Activated CD8-positive, alpha-beta memory T cell treated with anti-CD3 and anti-CD28 coated beads for 1 hour (primary cell): ENCODE data around the gene DAPK1.

ENCODE experiments used
- DNase-seq, 2 donors: peaks; one replicate each; pipeline ENCODE4 v3.0.0-alpha.2; 2020; ENCODE audit warnings: low read depth in 1 of 2; ENCODE audit errors: extremely low read depth in 1 of 2

DAPK1 gene

DNA sequence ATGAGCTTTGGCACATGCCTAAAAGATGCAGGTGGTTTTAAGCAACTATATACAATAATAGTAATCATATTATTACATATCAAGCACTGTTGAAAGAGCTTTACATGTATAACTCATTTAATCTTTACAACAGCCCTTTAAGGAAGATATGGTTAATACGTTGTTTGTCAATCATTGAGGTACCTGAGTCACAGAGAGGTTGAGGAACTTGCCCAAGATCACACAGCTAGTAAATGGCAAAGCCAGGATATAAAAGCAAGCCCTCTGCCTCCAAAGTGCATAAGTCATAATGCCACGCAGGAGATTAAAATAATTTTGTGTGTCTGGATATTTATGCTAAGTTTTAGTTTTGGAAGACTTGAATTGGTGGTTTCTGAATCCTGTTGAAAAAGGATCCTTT, 90.2 kb downstream of the DAPK1 start:
- no peak for DNase-seq

DNA sequence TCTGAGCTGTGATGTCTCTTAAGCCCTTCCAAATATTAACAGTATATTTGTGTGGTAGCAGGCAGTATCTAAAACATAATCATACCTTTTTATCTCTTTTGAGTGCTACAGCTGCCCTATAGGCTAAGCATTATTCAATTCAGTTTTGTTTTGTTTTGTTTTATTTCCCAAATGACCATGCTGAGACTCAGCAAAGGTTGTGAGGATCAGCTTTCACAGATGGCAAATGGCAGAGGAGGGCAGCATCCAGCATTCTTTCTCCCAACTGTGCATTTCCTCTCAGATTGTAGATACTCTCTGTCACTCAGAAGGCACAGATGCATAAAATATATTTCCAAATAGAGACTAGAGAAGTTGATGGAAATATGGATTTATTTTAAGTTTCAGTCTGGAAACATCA, 90.7 kb downstream of the DAPK1 start:
- DNase-seq = no peak

DNA sequence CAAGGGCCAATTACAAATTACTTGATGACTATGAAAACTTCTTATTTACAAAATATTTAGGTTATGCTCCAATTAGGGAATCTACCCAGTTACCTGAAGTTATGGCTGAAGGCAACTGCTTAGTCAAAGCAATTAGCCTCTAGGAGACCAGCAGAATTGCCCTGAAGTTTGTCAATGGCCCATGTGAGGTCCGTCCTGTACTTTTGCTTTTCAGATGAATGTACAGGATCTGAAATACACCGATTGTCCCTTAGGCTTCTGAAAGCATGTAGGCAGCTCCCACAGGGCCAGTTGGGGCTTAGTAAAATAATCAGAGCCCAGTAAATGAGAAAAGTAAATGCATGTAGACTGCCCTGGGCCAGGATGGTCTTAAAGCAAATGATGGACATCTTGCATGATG, 93.3 kb downstream of the DAPK1 start:
- no peak for DNase-seq

DNA sequence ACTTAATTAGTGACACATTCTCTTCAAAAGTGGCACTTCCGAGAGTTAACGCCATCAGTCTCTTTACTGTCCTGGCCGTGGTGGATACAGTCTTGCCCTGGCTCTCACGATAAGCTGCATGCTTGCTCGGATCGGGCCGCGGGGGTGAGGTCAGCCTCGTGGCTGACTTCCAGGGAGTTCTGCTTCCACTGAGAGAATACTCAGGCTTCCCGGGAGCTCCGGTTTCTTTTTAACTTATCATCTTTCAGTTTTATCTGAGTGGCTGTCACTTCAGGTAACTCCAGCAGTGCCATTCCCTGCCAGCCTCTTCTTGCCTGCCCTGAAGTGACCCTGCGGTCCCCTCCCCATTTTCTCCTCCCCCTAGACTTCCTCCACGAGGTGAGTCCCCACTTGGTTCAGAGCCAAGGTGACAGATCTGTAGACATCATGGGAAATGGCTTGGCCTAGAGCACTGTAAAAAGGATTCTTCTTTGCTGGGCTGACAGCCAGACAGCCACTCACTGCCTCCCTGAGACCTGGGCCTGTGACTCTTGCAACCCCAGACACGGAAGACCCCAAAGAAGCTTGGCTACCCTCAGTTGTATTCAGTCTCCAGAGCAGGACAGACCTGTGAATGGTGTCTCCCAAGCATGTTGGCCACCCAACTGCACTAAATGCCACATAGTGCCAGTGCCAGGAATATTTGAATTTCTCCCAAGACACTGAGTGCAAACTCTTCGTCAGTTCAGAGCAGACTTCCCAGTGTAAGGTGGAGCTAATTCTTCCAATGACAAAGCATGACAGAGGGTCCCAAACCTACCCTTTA, 95.1 kb downstream of the DAPK1 start:
- no peak for DNase-seq

DNA sequence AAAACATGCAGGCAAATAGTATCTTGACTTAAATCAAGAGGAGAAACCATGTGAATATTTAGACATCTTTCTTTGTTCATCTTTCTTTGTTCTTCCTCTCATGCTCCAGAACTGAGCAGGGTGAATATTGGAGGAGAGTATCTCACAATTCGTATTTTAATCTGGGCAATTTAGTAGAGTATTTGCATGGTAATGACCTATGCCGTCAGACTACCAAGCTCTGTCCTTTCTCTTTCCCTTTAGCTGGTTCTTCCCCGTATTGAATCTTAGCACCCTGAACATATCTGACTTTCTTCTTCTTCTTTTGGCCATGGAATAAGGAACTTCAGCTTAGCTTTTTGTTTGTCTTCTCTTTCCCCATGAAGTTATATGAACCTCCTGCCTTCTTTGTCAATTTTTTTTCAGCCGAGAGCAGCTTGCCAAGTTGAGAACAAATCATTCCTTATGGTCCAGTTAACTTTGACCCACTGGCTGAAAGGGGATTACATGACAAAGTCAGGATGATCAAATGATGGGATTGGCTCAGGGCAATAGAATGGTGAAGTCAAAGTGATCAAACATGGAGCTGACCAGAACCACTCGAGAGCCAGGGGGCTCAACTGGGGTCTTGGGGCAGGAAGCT, 95.8 kb downstream of the DAPK1 start:
- DNase-seq = no peak

DNA sequence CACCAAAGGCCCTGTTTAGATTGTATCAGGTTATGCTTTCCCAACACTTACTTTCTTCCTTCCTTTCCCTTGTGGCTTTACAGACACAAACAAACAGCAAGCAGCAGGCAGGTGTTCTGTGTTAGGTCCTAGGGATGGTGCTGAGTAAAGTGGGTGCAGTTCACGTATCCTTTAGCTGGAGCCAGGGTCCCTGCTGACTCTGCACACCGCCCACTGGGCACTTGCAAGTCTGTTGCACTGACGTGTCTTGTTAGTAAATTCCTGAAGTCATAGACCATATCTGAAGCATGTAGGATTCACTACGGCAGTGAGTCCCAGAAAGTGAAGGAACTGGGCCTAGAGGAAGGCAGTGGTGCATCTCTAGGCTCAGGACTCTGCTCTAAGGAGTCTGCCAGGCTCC, 96.5 kb downstream of the DAPK1 start:
- DNase-seq = no peak

DNA sequence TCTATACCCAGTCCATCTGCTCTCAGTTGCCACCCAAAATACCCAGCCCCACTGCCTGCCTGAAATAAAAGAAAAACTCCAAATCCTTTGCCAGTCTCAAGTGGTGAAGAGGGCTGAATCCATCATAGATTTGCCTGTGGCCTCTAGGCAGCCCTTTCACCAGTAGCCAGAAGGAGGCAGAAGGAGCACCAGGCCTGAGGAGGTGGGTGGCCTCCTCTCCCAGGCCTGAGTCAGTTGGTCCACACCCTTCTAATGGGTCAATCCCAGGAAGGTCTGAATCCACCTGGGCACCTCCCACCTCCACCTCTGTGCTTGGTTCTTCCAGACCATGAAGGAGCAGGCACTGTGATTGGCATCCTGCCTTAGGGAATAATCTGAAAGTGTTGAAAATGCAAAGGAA, 97.0 kb downstream of the DAPK1 start:
- no peak for DNase-seq

DNA sequence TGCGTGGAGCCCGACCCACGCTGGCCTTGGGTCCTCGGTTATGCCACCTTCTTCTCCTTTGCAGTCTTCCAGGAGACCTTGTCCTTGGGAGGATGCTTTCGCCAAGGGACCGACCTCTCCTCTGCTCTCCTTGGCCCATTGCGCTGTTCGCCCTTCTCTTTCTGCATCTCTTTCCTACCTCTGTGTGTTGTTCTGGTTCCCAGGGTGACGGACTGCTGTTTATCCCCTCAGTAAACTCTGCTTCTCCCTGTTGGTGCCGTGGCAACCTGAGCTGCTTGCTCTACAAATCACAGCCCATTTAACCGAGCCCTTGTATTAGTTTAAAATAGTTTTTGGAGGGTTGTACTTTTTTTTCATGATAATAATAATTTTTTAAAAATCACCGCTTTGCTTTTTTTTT, 97.9 kb downstream of the DAPK1 start:
- DNase-seq = no peak

DNA sequence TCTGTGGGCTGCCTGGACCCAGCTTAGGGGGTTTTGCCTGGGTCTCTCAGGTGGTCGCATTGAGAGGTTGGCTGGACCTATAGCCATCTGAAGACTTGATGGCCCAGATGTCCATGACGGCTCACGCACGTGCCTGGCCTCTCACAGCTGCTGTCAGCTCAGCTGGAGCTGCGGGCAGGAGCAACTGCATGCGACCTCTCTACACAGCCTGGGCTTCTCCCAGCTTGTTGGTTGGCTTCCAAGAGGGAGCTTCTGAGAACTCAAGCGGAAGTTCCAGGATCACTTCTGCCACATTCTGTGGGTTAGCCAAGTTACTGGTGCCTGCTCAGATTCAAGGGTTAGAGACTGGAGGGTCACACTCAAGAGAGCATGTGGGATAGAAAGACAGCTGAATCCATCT, 99.2 kb downstream of the DAPK1 start:
- DNase-seq = no peak

DNA sequence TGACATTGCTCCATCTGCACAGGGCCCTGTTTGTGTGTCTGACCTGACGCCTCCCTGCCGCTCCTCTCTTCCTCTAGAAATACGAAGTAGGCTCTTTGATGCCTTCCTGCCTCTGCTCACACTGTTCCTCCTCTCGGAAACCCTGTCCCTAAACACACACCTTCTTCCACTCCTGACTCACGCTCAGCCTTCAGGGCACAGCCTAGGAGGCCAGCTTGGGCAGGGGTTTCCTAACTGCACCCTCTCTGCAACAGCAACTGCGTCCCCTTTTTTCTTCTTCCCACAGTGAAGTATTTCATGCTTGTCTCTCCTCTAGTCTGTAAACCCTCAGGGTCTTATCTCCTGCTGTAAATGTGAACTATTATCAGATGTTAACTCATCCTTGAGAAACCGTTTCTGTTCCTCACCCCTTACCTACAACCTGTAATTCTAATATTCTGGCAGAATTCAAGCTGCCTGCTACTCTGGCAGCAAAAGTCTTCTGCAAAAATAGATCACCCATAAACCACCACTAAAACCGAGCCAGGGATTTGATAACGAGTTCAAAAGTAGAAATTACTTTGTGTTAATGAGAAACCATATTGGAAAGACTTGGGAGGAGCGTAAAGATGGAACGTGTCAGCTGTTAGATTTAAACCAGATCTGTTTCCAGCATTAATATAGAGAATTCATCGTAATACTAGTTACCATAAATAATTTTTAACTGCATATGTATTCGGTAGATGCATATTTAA, 100.2 kb downstream of the DAPK1 start:
- DNase-seq = no peak

DNA sequence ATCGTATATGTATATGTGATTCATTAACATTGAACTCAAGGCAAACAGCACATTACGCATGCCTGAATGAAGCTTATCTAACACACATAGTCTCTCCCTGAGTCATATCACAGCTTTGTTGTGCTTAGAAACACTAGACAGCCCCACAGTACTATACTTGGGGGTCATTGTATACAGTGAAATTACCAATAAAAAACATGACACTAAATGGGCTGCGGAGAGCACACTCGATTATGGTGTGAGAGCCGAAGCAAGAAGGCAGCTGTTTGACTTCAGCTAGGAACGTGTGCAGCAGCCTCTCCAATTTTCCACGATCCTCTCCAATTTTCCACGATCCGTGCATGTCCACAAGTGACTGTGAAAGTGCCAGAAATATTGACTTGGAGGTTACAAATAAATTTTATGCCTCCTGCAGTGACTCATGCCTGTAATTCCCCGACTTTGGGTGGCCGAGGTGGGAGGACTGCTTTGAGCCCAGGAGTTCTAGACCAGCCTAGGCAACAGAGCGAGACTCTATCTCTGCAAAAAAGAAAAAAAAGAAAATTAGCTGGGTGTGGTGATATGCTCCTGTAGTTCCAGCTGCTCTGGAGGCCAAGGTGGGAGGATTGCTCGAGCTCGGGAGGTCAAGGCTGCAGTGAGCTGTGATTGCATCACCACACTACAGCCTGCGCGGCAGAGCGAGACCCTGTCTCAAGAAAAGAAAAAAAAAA, 102.4 kb downstream of the DAPK1 start:
- DNase-seq = no peak

DNA sequence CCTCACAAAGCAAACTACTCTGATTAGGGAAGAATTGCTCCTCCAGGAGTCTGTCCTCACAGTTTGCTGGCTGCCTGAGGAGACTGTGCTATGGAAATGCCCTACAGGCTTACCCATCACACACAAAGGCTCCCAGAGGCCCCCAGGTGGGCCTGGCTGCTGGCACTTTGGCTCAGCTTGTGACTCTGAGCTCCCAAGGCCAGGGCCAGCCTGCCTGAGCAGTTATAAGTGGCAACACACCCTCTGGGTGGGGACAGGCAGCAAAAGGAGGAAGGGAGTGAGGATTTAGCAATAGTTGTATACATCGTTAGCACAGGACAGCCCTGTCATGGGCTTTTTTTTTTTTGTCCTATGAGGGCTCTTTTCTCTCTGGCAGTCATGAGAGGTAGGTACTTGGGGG, 103.5 kb downstream of the DAPK1 start:
- no peak for DNase-seq

DNA sequence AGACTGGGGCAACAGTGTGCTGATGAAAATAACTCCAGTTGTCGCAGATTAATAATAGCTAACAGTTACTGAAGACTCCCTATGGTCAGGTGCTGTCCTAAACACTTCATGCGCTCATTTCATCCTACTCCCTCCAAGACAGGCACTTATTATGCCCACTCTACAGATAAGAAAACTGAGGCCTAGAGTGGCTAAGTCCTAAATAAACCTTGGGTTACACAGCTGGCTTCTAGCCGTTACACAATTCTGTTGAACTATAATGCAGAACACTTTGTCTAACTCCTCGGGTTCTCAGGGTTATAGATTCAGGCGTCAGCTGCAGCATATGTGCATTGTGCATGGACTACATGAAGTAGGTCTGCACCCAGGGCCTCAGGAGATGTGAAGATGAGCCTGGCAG, 103.9 kb downstream of the DAPK1 start:
- DNase-seq = no peak

DNA sequence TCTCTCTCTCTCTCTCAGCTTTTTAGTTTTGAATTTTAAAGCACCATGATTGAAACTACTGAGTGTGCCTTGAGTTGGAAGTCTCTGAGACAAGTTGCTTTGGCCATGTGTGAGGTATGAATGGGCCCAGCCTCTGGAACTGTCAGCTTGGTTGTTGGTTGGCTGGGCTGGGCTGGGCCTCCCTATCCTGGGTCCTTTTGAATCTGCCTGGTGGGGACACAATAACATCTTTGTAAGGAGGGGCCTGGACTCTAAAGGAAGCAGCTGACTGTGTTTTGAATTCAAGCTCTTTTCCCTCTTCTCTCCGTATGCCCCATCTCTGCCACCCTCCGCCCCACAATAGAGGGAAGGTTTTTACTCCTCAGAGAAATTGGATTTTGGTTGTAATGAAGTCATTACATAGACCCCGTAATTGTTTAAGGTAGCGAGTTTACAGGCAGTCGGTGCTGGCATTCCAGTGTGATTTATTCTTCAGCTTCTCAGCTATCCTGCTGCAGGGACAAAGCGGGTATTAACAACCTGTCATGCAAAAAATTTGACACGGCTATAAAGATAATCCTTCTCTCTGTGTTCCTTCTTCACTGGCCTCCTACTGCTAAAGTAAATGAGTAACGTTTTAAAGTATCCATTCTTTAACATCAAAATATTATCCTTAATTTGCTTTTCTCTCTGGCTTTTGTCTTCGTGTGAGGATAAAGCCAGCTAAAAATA, 105.4 kb downstream of the DAPK1 start:
- no peak for DNase-seq

DNA sequence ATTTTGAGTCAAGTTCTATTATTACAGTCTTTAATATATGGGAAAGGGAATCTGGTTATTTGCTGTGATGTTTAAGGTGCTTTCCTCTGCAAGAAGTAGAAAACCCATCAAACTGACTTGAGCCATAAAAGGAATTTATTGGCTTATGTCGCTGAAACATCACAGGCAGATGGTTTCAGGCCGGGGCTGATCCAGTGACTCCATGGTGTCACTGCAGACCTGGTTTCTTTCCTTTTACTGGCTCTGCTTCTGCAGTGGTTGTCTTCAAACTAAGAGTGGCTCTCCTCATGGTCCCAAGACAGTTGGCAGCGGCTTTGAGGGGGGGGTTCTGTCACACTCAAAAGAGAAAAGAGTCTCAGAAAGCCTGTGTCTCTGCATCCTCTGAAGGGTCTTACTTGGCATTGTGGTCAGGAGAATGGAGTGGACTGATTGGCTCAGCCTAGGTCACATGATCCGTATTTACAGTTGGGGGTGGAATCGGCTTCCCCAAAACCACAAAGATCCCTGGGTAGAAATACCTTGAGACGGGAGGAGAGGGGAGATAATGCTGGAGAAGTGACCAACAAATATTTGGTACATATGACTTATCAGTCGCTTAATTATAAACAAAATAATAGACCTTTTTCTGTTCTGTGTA, 106.3 kb downstream of the DAPK1 start:
- DNase-seq = no peak

DNA sequence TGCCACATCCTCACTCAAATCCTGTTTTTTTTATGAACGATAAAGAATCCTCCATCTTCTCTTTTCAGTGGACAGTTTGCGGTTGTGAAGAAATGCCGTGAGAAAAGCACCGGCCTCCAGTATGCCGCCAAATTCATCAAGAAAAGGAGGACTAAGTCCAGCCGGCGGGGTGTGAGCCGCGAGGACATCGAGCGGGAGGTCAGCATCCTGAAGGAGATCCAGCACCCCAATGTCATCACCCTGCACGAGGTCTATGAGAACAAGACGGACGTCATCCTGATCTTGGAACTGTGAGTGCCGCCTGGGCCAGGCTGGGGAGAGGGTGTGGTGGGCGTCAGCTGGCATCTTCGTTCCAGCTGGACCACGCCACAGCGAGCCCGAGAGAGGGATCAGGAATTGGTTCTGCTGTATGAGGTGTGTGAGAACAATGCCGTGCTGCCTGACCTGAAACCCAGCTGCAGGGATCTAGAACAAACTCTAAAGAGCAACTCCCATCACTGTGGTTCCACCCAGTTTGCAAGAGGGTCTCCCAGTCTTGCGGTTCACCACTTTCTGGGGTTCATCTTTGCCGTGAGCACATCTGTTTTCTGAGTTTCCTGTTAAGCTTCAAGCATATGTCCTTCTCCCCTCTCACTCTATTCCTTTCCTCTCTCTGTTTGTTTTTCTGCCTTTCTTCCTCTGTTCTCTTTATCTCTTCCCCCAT, 107.4 kb downstream of the DAPK1 start:
- DNase-seq = no peak

DNA sequence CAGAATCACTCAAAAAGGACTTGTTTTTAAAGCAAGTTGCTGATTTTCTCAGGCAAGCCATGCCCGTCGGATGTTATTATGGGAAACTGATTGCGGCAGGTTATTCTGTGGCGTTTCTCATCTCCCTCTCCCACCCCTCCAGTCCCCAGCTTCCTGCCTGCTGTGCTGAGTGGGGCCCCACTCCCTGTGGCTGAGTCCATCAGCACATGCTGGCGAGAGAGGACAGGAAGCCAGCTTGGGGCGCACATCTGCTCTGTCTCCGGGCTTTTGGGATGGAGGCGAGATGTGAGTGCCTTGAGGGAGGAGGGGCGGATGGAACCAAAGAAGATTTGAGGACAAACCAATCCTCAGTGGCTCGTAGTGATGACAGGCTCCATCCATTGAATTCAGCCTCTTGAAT, 108.0 kb downstream of the DAPK1 start:
- no peak for DNase-seq

DNA sequence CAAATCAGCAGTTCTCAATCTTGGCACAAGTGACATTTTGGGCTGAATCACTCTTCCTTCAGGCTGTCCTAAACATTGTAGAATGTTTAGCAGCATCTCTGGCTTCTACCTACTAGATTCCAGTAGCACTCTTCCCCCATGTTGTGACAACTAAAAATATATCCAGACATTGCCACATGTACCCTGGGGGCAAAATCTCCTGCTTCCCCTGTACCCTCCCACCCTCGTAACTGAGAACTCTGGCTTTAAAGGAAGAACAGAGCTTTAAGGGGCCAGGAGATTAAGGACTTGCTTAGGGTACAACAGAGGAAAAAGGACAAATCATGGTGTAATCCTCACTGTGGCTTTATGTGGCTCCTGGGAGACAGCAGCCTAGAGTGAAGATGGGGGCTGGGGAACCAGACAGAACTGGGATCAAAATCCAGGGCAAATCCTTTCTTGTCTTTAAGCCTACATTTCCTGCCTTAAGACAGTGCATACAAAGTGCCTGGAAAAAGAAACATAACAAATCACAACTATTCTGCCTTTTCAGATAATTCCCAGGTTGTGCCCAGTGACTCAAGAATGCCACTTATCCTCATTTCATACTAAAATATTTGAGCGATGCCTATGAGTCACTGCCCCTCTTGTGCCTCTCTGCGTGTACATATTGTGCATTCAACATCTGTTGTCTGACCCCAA, 109.3 kb downstream of the DAPK1 start:
- DNase-seq = no peak

DNA sequence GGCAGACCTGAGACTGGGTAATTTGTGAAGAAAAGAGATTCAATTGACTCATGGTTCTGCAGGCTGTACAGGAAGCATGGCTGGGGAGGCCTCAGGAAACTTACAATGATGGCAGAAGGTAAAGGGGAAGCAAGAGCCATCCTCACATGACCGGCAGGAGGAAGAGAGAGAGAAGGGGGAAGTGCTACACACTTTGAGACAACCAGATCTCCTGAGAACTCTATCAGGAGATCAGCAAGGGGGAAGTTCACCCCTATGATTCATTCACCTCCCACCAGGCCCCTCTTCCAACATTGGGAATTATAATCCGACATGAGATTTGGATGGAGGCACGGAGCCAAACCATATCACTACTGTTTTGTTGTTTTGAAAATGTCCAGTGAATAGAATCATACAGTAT, 110.2 kb downstream of the DAPK1 start:
- DNase-seq = no peak
